ENCODE data around the gene FCHO1. TPM values are rescaled to one million over a fixed set of nuclear protein-coding genes. Genes with fewer than 3 reads are reported as not detected.

FCHO1 gene
- total RNA-seq, 1 experiment from 2014 or later: 2.1 TPM

GRCh38 chr19:17830567-17831418, 79.5 kb downstream of the FCHO1 start:
- peak; percentile 78 for DNase-seq (ENCODE audit: low read depth)

GRCh38 chr19:17831419-17831888, 80.2 kb downstream of the FCHO1 start:
- DNase-seq (ENCODE audit: low read depth): no peak

GRCh38 chr19:17832443-17833208, 81.3 kb downstream of the FCHO1 start:
- DNase-seq (ENCODE audit: low read depth): no peak

- peak; percentile 47 for DNase-seq (ENCODE audit: low read depth)
These were observed 83.3 kb downstream of the FCHO1 start for GRCh38 chr19:17834350-17835181.

- DNase-seq (ENCODE audit: low read depth): no peak
These were observed 84.1 kb downstream of the FCHO1 start for GRCh38 chr19:17835182-17836006.

GRCh38 chr19:17836530-17836929, 85.3 kb downstream of the FCHO1 start:
- no peak for DNase-seq (ENCODE audit: low read depth)

- DNase-seq (ENCODE audit: low read depth): no peak
These were observed 86.7 kb downstream of the FCHO1 start for GRCh38 chr19:17837972-17838371.

Other genes starting within 250 kb of the FCHO1 start
- gene PGLS, start 239.8 kb upstream of the FCHO1 start, total RNA-seq (2014; rRNA removed; shearing (Covaris generic)): 53.3 and 66.8 TPM in 2 replicates
- gene COLGALT1, start 195.8 kb upstream of the FCHO1 start, total RNA-seq (2014; rRNA removed; shearing (Covaris generic)): 104 and 150 TPM in 2 replicates
- 0.05 TPM in 1 of 2 replicates, not detected in the other for gene UNC13A, start 63.1 kb upstream of the FCHO1 start, total RNA-seq (2014; rRNA removed; shearing (Covaris generic))
- 16.8 and 17.0 TPM in 2 replicates for gene MAP1S, start 32.0 kb upstream of the FCHO1 start, total RNA-seq (2014; rRNA removed; shearing (Covaris generic))
- 0.20 TPM in 1 of 2 replicates, not detected in the other for gene B3GNT3, start 43.7 kb downstream of the FCHO1 start, total RNA-seq (2014; rRNA removed; shearing (Covaris generic))
- not detected in 2 replicates for gene INSL3, start 70.0 kb downstream of the FCHO1 start, total RNA-seq (2014; rRNA removed; shearing (Covaris generic))
- 0.39 and 0.71 TPM in 2 replicates for gene JAK3, start 96.5 kb downstream of the FCHO1 start, total RNA-seq (2014; rRNA removed; shearing (Covaris generic))
- gene RPL18A, start 108.4 kb downstream of the FCHO1 start, total RNA-seq (2014; rRNA removed; shearing (Covaris generic)): 622 and 685 TPM in 2 replicates
- not detected in 2 replicates for gene SLC5A5, start 120.5 kb downstream of the FCHO1 start, total RNA-seq (2014; rRNA removed; shearing (Covaris generic))
- 31.3 and 36.8 TPM in 2 replicates for gene CCDC124, start 181.5 kb downstream of the FCHO1 start, total RNA-seq (2014; rRNA removed; shearing (Covaris generic))
- gene KCNN1, start 215.6 kb downstream of the FCHO1 start, total RNA-seq (2014; rRNA removed; shearing (Covaris generic)): 0.07 TPM in 1 of 2 replicates, not detected in the other

Data from M059J (cell line).